HUES64 (cell line): Measurements from ENCODE around the gene HVCN1.
"Not testable (repeated sequence)": the region's sequence is repeated elsewhere in the genome, so short reads cannot be mapped to it uniquely, and the experiment has no call there.

ENCODE experiments used
- H3K27ac ChIP-seq: 2 replicates; pipeline ENCODE4 v1.7.0; 2013; ENCODE audit warnings: low read depth, low read length, inconsistent platforms
- H3K27me3 ChIP-seq: 2 replicates; pipeline ENCODE4 v1.6.1; 2013; ENCODE audit warnings: mild to moderate bottlenecking, low read length; ENCODE audit not compliant: insufficient read depth
- H3K36me3 ChIP-seq: 2 replicates; pipeline ENCODE4 v1.6.1; 2013; ENCODE audit warnings: mild to moderate bottlenecking, low read length; ENCODE audit not compliant: insufficient read depth
- H3K4me1 ChIP-seq: 2 replicates; pipeline ENCODE4 v1.6.1; 2013; ENCODE audit warnings: mild to moderate bottlenecking, low read length, moderate library complexity; ENCODE audit not compliant: insufficient read depth
- H3K4me3 ChIP-seq: 2 replicates; pipeline ENCODE4 v1.5.1; 2013; ENCODE audit warnings: mild to moderate bottlenecking, low read length, moderate library complexity
- H3K9ac ChIP-seq: 2 replicates; pipeline ENCODE4 v1.6.1; 2013; ENCODE audit warnings: mild to moderate bottlenecking, low read depth, low read length
- H3K9me3 ChIP-seq: 2 replicates; pipeline ENCODE4 v1.6.1; 2013; ENCODE audit warnings: low read depth, low read length; ENCODE audit not compliant: insufficient read depth
- WGBS: fragments of 150-250, 120-280 bp; methylation state at CpG from one replicate; pipeline ENCODE4 v1.1.7; 2013; ENCODE audit warnings: missing lambda C conversion rate; 5-methylcytosine and 5-hydroxymethylcytosine counted together

HVCN1 gene

GRCh38 chr12:110661337-110661972 is 27.5 kb downstream of the HVCN1 start:
- Histone ChIP-seq H3K27me3 (no peaks in the 10 kb centered on the region), H3K9me3 (no peaks in the 10 kb centered on the region), H3K4me3 (no peak overlapping the region), H3K27ac (no peak overlapping the region), H3K4me1 (0 out of 2 replicates have a peak, but pooled peaks cover 2% of the 10 kb centered on the region), H3K36me3 (no peaks in the 10 kb centered on the region), H3K9ac (no peak overlapping the region)
- 85% methylated on average over 23 of the region's 23 CpGs for WGBS

GRCh38 chr12:110658878-110659277 is 30.0 kb downstream of the HVCN1 start:
- Histone ChIP-seq H3K4me1 (0 out of 2 replicates have a peak, but pooled peaks cover 2% of the 10 kb centered on the region), H3K4me3 (no peak overlapping the region), H3K27me3 (no peaks in the 10 kb centered on the region), H3K36me3 (no peaks in the 10 kb centered on the region), H3K9me3 (no peaks in the 10 kb centered on the region), H3K9ac (no peak overlapping the region; the same call in 1 of the 2 replicates), H3K27ac (no peak overlapping the region)
- 93% methylated on average over 3 of the region's 3 CpGs for WGBS

DNA sequence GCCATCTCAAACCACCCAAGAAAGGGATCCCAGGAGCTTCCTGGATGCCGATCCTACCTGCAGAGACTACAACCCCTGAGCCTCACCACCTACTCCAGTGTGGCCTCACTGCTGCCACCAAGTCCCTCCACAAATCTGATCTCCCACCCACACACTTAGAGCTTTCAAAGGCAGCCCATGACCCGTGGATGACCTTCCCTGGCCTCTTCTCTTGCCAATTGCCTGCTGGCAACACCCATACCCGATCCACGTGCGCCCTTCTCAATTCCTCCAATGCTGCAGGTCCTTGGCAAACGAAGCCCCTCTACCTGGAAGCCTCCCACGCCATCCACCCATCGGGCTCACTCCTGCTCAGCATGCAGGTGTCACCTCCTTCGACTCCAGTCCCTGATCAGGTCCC is 30.7 kb downstream of the HVCN1 start:
- H3K27me3 ChIP-seq, result no peaks in the 10 kb centered on the region
- no peak overlapping the region for H3K9ac ChIP-seq
- H3K4me1 ChIP-seq, result 0 out of 2 replicates have a peak, but pooled peaks cover 2% of the 10 kb centered on the region
- no peak overlapping the region for H3K4me3 ChIP-seq
- no peak overlapping the region for H3K27ac ChIP-seq
- H3K9me3 ChIP-seq, result no peaks in the 10 kb centered on the region
- no peaks in the 10 kb centered on the region for H3K36me3 ChIP-seq
- 94% methylated on average over 9 of the region's 9 CpGs for WGBS

- no peak overlapping the region for H3K9ac ChIP-seq
- H3K27ac ChIP-seq, result no peak overlapping the region
- no peak overlapping the region for H3K4me3 ChIP-seq
- WGBS, result 94% methylated on average over 9 of the region's 9 CpGs
- H3K27me3 ChIP-seq, result no peaks in the 10 kb centered on the region
- no peaks in the 10 kb centered on the region for H3K9me3 ChIP-seq
- H3K36me3 ChIP-seq, result no peaks in the 10 kb centered on the region
- H3K4me1 ChIP-seq, result 0 out of 2 replicates have a peak, but pooled peaks cover 2% of the 10 kb centered on the region
Observed at GRCh38 chr12:110657747-110658146, 31.2 kb downstream of the HVCN1 start.

DNA sequence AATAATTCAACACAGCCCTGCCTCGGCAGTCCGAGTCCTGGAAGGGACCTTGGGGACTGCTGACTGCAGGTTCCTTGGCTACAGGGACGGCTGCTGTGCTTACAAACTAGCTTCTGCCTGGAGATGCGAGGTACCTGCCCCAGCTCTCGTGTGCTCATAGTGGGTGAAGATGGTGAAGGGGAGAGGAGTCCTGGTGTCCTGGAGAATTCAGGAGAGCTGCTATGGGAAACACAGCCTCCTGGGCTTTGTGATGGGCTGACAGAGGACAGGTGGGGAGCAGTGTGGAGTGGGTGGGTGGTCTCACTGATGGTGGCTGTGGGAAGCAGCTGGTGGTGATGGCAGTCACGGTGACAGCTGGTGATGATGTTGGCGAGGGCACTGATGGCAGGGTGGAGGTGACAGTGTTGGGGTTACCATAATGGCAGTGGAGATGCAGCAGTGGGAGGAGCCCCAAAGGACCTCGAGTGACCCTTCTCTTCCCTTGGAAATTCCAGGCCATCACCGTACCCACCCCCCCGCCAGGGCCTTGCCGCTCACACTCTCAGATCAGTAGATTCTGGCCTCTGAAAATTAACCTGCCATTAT is 32.8 kb downstream of the HVCN1 start:
- Histone ChIP-seq H3K27me3 (no peaks in the 10 kb centered on the region), H3K9ac (no peak overlapping the region), H3K27ac (no peak overlapping the region), H3K36me3 (0 out of 2 replicates have a peak, but pooled peaks cover 6% of the 10 kb centered on the region), H3K4me3 (no peak overlapping the region), H3K4me1 (0 out of 2 replicates have a peak, but pooled peaks cover 2% of the 10 kb centered on the region), H3K9me3 (no peaks in the 10 kb centered on the region)
- 91% methylated on average over 11 of the region's 11 CpGs for WGBS

GRCh38 chr12:110654238-110654637 is 34.7 kb downstream of the HVCN1 start:
- not testable (repeated sequence) for H3K27me3 ChIP-seq, H3K9ac ChIP-seq, H3K4me3 ChIP-seq, H3K4me1 ChIP-seq, H3K27ac ChIP-seq, H3K36me3 ChIP-seq, H3K9me3 ChIP-seq
- 83% methylated on average over 9 of the region's 10 CpGs for WGBS

DNA sequence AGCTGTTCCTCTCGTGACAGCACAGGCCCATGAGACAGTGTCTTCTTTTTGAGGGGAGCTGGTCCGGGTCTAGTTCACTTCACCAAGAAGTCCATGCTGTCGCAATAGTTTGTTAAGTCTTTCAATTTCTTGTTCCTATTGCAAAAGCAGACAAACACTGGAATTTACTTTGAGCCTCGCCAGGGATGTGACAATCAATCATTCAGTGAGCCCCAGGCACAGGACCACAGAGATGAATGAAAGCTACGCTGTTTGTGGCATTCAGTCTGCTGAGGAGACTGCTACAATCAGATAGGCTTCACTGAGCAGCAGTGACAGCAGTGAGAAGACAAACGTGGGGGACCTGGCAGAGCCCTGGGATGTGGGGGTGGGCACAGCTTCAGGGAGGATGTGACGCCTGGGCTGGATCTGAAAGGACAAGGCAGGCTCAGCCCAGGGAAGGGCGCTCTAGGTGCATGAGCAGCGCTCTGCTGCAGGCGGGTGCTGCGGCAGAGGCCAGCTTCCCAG is 39.5 kb downstream of the HVCN1 start:
- Histone ChIP-seq H3K4me1 (no peaks in the 10 kb centered on the region), H3K9me3 (no peaks in the 10 kb centered on the region), H3K27me3 (no peaks in the 10 kb centered on the region), H3K9ac (no peak overlapping the region), H3K36me3 (peaks cover 9% of the 10 kb centered on the region; the same call in 1 of the 2 replicates), H3K27ac (no peak overlapping the region), H3K4me3 (no peak overlapping the region)
- 87% methylated on average over 11 of the region's 11 CpGs for WGBS

DNA sequence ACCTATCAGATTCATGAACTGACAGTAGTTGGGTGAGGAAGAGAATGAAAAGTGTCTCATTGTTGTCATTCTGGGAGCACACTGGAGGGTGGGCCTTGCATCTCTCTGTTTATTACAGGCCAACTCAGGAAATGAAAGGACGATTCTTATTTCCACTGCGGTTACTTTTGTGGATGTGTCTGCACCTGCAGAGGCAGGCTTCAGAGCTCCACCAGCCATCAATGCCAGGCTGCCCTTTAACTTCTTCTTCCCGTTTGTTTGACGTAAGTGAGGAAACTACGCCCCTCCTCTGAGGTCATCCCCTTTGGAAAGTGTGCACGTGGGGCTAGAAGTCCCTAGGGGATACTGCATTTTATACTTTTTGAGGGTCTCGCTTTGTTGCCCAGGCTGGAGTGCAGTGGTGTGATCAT is 41.3 kb downstream of the HVCN1 start:
- no peak overlapping the region for H3K9ac ChIP-seq
- no peak overlapping the region for H3K4me3 ChIP-seq
- peaks cover 9% of the 10 kb centered on the region; the same call in 1 of the 2 replicates for H3K36me3 ChIP-seq
- H3K27me3 ChIP-seq, result no peaks in the 10 kb centered on the region
- H3K4me1 ChIP-seq, result no peaks in the 10 kb centered on the region
- no peaks in the 10 kb centered on the region for H3K9me3 ChIP-seq
- H3K27ac ChIP-seq, result no peak overlapping the region
- 92% methylated on average over 7 of the region's 7 CpGs for WGBS

DNA sequence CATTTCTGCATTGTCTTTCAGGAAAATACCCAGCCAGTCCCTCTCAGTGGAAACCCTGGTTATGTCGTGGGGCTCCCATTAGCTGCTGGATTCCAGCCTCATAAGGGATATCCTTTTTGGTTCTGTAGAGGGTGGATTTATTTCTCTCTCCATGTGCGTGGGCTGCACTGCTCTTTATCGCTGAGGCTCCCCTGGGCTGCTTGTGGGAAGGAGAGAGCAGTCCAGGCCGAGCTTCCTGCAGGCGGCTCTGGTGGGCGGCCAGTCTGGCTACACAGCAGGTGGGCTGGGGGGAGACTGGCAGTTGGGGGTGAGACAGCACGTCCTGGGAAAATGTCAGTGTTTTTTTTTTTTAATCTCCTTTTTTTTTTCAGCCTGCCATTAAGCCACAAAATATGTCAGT is 47.4 kb downstream of the HVCN1 start:
- WGBS, result 25% methylated on average over 6 of the region's 7 CpGs
- Histone ChIP-seq H3K27me3 (no peaks in the 10 kb centered on the region), H3K9ac (no peak overlapping the region), H3K4me3 (no peak overlapping the region), H3K36me3 (no peaks in the 10 kb centered on the region), H3K9me3 (no peaks in the 10 kb centered on the region), H3K27ac (no peak overlapping the region), H3K4me1 (peaks cover 10% of the 10 kb centered on the region)

GRCh38 chr12:110640275-110641025 is 48.5 kb downstream of the HVCN1 start:
- WGBS, result 98% methylated on average over 15 of the region's 15 CpGs
- no peaks in the 10 kb centered on the region for H3K36me3 ChIP-seq
- no peak overlapping the region for H3K4me3 ChIP-seq
- H3K27me3 ChIP-seq, result no peaks in the 10 kb centered on the region
- no peak overlapping the region for H3K9ac ChIP-seq
- peaks cover 10% of the 10 kb centered on the region for H3K4me1 ChIP-seq
- H3K9me3 ChIP-seq, result no peaks in the 10 kb centered on the region
- no peak overlapping the region for H3K27ac ChIP-seq
